Erythroblast (primary cell): ENCODE results near the gene FLNA.

Experiments used
- GATA1 ChIP-seq: IDR thresholded peaks from 2 replicates; pipeline ENCODE4 v1.6.1; 2011; ENCODE audit warnings: low read depth, mild to moderate bottlenecking, control low read depth, low read length, moderate library complexity
- POLR2A ChIP-seq: IDR thresholded peaks from 2 replicates; pipeline ENCODE4 v1.6.1; 2011; ENCODE audit warnings: mild to moderate bottlenecking, low read length

DNA sequence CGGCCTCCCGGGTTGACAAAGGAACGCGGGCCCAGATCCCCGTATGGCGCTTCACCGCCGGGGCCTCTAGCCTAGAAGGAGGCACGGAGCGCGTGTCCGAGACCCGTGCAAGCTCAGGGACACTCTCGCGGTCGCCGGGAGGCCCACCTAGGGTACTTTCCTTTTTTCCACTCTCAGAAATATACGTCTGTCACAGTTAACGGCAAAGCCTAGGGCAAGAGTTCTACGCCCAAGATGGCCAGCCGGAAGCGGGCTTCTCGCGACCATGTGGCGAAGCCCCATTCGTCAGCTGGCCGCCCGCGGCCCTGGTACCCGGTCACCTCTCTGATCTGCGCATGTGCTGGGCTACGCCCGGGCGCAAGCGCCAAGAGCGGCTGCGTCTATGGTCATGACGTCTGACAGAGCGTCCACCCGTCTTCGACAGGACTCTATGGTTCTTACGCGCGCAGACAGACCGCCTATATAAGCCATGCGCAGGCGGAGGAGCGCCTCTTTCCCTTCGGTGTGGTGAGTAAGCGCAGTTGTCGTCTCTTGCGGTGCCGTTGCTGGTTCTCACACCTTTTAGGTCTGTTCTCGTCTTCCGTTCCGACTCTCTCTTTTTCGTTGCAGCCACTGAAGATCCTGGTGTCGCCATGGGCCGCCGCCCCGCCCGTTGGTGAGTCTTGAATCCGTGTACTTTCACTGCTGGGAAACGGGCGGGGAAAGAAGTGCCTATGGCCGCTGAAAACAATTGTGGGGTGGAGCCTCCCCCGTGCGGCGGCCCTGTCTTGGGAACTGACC lies 23.6 kb upstream of the FLNA start, which contains the start of gene RPL10:
- TF ChIP-seq POLR2A (peak; percentile 100), GATA1 (no peak)
